AG04449 (cell line): ENCODE results near the gene PSMC6.

Experiments used
- CTCF ChIA-PET: fragments of 350-600 bp; formaldehyde crosslinking; extraction: SDS; loops from one replicate; lab custom pipeline; 2021; ENCODE audit warnings: antibody characterized with exemption; lab: Yijun Ruan, JAX
- POLR2A ChIA-PET: fragments of 400-600, 350-600 bp; formaldehyde crosslinking; extraction: SDS; loops from one replicate; lab custom pipeline; 2020; ENCODE audit warnings: antibody characterized with exemption, inconsistent platforms; lab: Yijun Ruan, JAX
- DNase-seq: peaks from one replicate; pipeline ENCODE4 v3.0.0-alpha.2; 2010; ENCODE audit warnings: low read depth, low spot score
- H3K4me3 ChIP-seq: 2 replicates; pipeline ENCODE4 v1.5.1; 2011; ENCODE audit warnings: low read depth, mild to moderate bottlenecking, control low read depth, low read length
- TF ChIP-seq, protein P1 (sequence below): IDR thresholded peaks from one replicate; pipeline ENCODE4 v1.5.1; 2011; ENCODE audit warnings: mild to moderate bottlenecking, moderate library complexity, low read length, control low read depth, inconsistent platforms; ENCODE audit not compliant: insufficient read depth; ENCODE audit errors: missing control alignments

Gene PSMC6

DNA sequence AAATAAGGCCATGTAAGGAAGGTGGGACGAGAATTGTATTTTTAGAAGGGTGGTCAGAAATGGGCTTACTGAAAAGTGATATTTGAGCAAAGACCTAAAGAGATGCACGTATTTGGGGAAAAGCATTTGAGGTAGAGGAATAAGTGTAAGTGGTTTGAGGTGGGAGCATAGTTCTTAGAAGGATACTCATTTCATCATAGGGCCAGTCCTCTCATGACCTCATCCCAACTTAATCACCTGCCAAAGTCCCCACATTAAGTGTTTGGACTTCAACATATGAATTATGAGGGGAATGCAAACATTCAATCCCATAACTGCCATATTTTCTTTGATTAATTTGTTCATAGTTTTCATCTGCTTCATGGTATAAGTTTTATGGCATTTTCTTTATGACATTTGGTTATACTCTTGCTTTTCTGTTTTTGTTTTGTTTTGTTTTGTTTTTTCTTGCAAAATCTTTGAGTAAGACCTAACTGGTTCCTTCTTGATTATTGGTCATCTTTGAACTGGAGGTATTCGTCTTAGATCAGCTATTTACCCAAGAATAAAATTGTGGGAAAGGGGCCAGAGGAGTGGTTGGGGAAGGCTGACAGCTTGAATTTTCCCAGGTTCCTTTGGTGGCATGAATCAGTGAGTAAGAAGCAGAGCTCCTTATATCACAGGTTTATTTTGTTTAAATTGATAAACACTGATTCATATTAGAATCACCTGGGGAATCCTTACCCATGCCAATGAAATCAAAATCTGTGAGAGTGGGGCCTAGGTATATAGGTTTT, 60.2 kb downstream of the PSMC6 start:
- POLR2A ChIA-PET = no interaction called here
- CTCF ChIA-PET = no interaction called here
- DNase-seq = no peak
- H3K4me3 ChIP-seq = no peak overlapping the region
- TF ChIP-seq, protein P1, sequence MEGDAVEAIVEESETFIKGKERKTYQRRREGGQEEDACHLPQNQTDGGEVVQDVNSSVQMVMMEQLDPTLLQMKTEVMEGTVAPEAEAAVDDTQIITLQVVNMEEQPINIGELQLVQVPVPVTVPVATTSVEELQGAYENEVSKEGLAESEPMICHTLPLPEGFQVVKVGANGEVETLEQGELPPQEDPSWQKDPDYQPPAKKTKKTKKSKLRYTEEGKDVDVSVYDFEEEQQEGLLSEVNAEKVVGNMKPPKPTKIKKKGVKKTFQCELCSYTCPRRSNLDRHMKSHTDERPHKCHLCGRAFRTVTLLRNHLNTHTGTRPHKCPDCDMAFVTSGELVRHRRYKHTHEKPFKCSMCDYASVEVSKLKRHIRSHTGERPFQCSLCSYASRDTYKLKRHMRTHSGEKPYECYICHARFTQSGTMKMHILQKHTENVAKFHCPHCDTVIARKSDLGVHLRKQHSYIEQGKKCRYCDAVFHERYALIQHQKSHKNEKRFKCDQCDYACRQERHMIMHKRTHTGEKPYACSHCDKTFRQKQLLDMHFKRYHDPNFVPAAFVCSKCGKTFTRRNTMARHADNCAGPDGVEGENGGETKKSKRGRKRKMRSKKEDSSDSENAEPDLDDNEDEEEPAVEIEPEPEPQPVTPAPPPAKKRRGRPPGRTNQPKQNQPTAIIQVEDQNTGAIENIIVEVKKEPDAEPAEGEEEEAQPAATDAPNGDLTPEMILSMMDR = no peak

DNA sequence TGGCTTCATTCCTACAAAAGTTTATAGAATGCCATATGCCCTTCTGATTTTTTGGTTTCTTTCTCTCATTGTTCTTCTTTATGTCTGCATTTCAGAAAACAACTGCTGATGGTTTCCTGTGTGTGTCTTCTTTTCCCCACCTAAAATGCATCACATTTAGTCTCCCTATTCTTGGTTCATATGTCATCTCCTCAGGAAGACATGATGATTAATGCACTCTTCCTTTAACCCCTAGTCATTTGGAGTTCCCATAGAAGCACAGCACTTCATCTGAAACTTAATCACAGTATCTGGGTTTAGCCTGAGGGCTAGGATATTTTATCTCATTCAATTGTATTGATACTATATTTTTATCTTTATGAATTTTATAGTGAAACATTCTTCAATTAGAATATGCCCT, 62.9 kb downstream of the PSMC6 start:
- POLR2A ChIA-PET = no interaction called here
- no peak overlapping the region for H3K4me3 ChIP-seq
- DNase-seq = no peak
- TF ChIP-seq, protein P1 = no peak
- CTCF ChIA-PET = no interaction called here

GRCh38 chr14:52776816-52777215, 69.8 kb downstream of the PSMC6 start:
- ChIA-PET POLR2A (no interaction called here), CTCF (no interaction called here)
- no peak for DNase-seq
- no peak overlapping the region for H3K4me3 ChIP-seq
- TF ChIP-seq, protein P1 = no peak
